RWPE2 (cell line): Measurements from ENCODE around the gene WDR5B.

ENCODE experiments used
- ATAC-seq: fragments of 200-7000 bp; cut with Tn5 transposase; 3 replicates; pipeline ENCODE4 v1.9.1; 2021; ENCODE audit warnings: low read depth
- DNase-seq: peaks from one replicate; pipeline ENCODE4 v3.0.0-alpha.2; 2020; ENCODE audit warnings: low spot score
- H3K27ac ChIP-seq: fragments of 450-650 bp; 2 replicates; pipeline ENCODE4 v1.5.1; 2017; ENCODE audit warnings: mild to moderate bottlenecking; ENCODE audit not compliant: poor library complexity, severe bottlenecking
- H3K27me3 ChIP-seq: fragments of 250-450 bp; sonication (Bioruptor Pico); 2 replicates; pipeline ENCODE4 v1.5.1; 2021; ENCODE audit warnings: mild to moderate bottlenecking, moderate library complexity; ENCODE audit not compliant: insufficient read depth, poor library complexity, severe bottlenecking
- H3K36me3 ChIP-seq: fragments of 250-450 bp; sonication (Bioruptor Pico); 2 replicates; pipeline ENCODE4 v1.5.1; 2020; ENCODE audit warnings: low read depth, mild to moderate bottlenecking, moderate library complexity
- H3K4me1 ChIP-seq: fragments of 250-450 bp; sonication (Bioruptor Pico); 2 replicates; pipeline ENCODE4 v1.5.1; 2021; ENCODE audit warnings: mild to moderate bottlenecking, moderate library complexity; ENCODE audit not compliant: insufficient read depth, poor library complexity, severe bottlenecking
- H3K4me3 ChIP-seq: fragments of 250-450 bp; sonication (Bioruptor Pico); 2 replicates; pipeline ENCODE4 v1.5.1; 2021; ENCODE audit warnings: mild to moderate bottlenecking, moderate library complexity; ENCODE audit not compliant: severe bottlenecking
- H3K9me3 ChIP-seq: fragments of 250-450 bp; sonication (Bioruptor Pico); 2 replicates; pipeline ENCODE4 v1.5.1; 2021; ENCODE audit warnings: mild to moderate bottlenecking, moderate library complexity; ENCODE audit not compliant: severe bottlenecking
- TF ChIP-seq, protein P1 (sequence below): fragments of 450-650 bp; IDR thresholded peaks from one replicate; pipeline ENCODE4 v1.5.1; 2017; ENCODE audit warnings: mild to moderate bottlenecking, moderate library complexity; ENCODE audit not compliant: poor library complexity, severe bottlenecking

The WDR5B gene

DNA sequence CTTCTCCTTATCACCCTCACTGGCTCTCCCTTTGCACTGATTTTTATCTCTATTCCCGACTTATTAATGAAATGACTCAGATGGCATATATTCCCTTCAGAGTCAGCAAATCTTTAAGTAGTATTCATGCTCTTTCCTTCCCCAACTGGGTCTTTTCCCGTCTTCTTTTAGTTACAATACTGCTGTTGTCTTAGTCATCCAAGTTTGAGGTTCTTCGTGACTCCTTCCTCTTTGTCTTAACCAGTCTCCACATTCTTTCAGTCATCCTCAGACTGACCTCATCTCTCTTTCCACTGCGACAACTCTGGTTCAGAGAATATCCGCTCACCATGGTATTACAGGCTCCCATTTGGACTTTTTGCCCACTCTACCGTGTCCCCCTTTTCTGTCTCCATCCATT, 12.4 kb downstream of the WDR5B start:
- H3K4me3 ChIP-seq = no peak overlapping the region
- H3K36me3 ChIP-seq = peaks cover 46% of the 10 kb centered on the region
- H3K27ac ChIP-seq = no peak overlapping the region
- ATAC-seq (no peak; the same call in 2 of the 3 replicates), DNase-seq (no peak)
- no peaks in the 10 kb centered on the region for H3K27me3 ChIP-seq
- TF ChIP-seq, protein P1, sequence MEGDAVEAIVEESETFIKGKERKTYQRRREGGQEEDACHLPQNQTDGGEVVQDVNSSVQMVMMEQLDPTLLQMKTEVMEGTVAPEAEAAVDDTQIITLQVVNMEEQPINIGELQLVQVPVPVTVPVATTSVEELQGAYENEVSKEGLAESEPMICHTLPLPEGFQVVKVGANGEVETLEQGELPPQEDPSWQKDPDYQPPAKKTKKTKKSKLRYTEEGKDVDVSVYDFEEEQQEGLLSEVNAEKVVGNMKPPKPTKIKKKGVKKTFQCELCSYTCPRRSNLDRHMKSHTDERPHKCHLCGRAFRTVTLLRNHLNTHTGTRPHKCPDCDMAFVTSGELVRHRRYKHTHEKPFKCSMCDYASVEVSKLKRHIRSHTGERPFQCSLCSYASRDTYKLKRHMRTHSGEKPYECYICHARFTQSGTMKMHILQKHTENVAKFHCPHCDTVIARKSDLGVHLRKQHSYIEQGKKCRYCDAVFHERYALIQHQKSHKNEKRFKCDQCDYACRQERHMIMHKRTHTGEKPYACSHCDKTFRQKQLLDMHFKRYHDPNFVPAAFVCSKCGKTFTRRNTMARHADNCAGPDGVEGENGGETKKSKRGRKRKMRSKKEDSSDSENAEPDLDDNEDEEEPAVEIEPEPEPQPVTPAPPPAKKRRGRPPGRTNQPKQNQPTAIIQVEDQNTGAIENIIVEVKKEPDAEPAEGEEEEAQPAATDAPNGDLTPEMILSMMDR = no peak
- H3K4me1 ChIP-seq = no peaks in the 10 kb centered on the region
- H3K9me3 ChIP-seq = no peaks in the 10 kb centered on the region

DNA sequence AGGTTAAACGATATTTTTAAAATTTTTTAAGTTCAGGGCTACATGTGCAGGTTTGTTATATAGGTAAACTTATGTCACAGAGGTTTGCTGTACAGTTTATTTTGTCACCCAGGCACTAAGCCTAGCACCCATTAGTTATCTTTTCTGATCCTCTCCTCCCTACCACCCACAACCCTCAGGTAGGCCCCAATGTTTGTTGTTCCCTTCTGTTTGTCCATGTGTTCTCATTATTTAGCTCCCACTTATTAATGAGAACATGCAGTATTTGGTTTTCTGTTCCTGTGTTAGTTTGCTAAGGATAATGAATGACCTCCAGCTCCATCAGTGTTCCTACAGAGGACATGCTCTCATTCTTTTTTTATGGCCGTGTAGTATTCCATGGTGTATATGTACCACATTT, 16.9 kb downstream of the WDR5B start:
- DNase-seq (no peak), ATAC-seq (no peak)
- Histone ChIP-seq H3K27ac (no peak overlapping the region), H3K4me3 (no peak overlapping the region), H3K4me1 (peaks cover 7% of the 10 kb centered on the region), H3K27me3 (no peaks in the 10 kb centered on the region), H3K36me3 (peaks cover 10% of the 10 kb centered on the region), H3K9me3 (no peaks in the 10 kb centered on the region)
- TF ChIP-seq, protein P1 = no peak

DNA sequence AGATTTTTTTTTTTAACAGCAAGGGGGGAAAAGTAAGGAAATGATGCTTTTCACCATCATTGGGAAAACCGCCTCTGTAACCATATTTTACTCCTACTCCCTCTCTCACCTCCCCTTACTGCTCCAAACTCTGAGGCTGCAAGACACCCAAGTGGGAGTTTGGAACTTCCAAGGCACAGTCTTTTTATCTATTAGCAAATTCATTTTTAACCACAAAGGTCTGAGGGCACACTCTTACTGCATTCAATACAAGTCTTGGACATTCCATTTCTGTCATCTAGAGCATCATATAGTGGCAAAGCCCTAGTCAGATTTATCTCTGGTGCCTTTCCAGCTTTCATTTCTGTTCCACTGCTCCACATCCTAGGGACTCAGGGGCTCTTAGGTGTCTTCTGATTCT, 18.7 kb downstream of the WDR5B start:
- Histone ChIP-seq H3K9me3 (no peaks in the 10 kb centered on the region), H3K4me3 (no peak overlapping the region), H3K36me3 (no peaks in the 10 kb centered on the region; the same call in 1 of the 2 replicates), H3K4me1 (peaks cover 9% of the 10 kb centered on the region), H3K27me3 (no peaks in the 10 kb centered on the region), H3K27ac (no peak overlapping the region)
- TF ChIP-seq, protein P1 = no peak
- no peak for ATAC-seq
- DNase-seq = no peak

DNA sequence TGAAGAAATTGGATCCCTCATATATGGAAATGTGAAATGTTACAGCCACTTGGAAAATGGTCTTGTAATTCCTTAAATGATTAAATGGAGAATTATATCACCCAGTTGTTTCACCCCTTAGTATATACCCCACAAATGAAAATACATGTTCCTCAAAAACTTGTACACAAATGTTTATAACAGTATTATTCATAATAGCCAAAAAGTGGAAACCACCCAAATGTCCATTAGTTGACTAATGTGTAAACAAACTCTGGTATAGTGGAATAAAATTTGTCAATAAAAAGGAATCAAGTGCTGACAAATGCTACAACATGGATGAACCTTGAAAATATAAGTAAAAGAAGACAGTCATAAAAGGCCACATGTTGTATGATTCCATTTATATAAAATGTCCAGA, 19.4 kb downstream of the WDR5B start:
- no peak for ATAC-seq
- TF ChIP-seq, protein P1 = no peak
- Histone ChIP-seq H3K4me1 (peaks cover 9% of the 10 kb centered on the region), H3K4me3 (no peak overlapping the region), H3K9me3 (no peaks in the 10 kb centered on the region), H3K27me3 (no peaks in the 10 kb centered on the region), H3K27ac (no peak overlapping the region), H3K36me3 (no peaks in the 10 kb centered on the region; the same call in 1 of the 2 replicates)
- no peak for DNase-seq

DNA sequence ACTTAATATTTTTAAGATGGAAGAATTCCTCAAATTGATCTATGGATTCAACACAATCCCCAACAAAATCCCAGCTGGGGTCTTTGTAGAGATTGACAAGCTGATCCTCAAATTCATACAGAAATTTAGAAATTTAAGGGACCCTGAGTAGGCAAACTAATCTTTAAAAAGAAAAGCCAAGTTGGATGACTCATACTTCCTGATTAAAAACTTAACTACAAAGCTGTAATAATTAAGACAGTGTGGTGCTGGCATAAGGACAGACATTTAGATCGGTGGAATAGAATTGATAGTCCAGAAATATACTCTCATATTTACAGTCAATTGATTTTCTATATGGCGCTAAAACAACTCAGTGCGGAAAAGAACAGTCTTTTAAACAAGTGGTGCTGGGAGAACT, 20.3 kb downstream of the WDR5B start:
- no peak for DNase-seq
- Histone ChIP-seq H3K4me3 (no peak overlapping the region), H3K27ac (no peak overlapping the region), H3K27me3 (no peaks in the 10 kb centered on the region), H3K4me1 (peaks cover 9% of the 10 kb centered on the region), H3K36me3 (no peaks in the 10 kb centered on the region; the same call in 1 of the 2 replicates), H3K9me3 (no peaks in the 10 kb centered on the region)
- no peak for ATAC-seq
- TF ChIP-seq, protein P1 = no peak
